ENCODE results near the gene ASIC2. TPM values are rescaled to one million over a fixed set of nuclear protein-coding genes. Genes with fewer than 3 reads are reported as not detected.

Gene ASIC2
- total RNA-seq, 1 donor from 2014 or later: not detected

GRCh38 chr17:33243732-33244131, 49.4 kb downstream of the ASIC2 start:
- Histone ChIP-seq H3K27me3 (no peaks in the 10 kb centered on the region), H3K4me1 (no peaks in the 10 kb centered on the region), H3K9me3 (no peaks in the 10 kb centered on the region), H3K4me3 (no peak overlapping the region), H3K36me3 (no peaks in the 10 kb centered on the region), H3K27ac (no peak overlapping the region)
- no peak for DNase-seq (ENCODE audit: extremely low spot score in 2 of 2)
- no peak for TF ChIP-seq POLR2AphosphoS5 (IDR thresholded peaks at IDR 0.05; ENCODE audit: insufficient read depth in 1 of 2, low read depth in 1 of 2)
- TF ChIP-seq CTCF (IDR thresholded peaks at IDR 0.05): no peak
- no peak for TF ChIP-seq POLR2A (IDR thresholded peaks at IDR 0.05)
- intact Hi-C loops (cut with DNase I): no loop called here

GRCh38 chr17:33242375-33243124, 50.5 kb downstream of the ASIC2 start:
- TF ChIP-seq POLR2A (IDR thresholded peaks at IDR 0.05) (no peak), POLR2AphosphoS5 (IDR thresholded peaks at IDR 0.05; ENCODE audit: insufficient read depth in 1 of 2, low read depth in 1 of 2) (no peak), CTCF (IDR thresholded peaks at IDR 0.05) (no peak)
- intact Hi-C loops (cut with DNase I): no loop called here

GRCh38 chr17:33241390-33241789, 51.7 kb downstream of the ASIC2 start:
- no peak for DNase-seq (ENCODE audit: extremely low spot score in 2 of 2)
- H3K27ac ChIP-seq: no peak overlapping the region
- no peaks in the 10 kb centered on the region for H3K9me3 ChIP-seq
- intact Hi-C loops (cut with DNase I): no loop called here
- H3K4me3 ChIP-seq: no peak overlapping the region
- no peaks in the 10 kb centered on the region for H3K4me1 ChIP-seq
- H3K36me3 ChIP-seq: no peaks in the 10 kb centered on the region
- no peaks in the 10 kb centered on the region for H3K27me3 ChIP-seq
- TF ChIP-seq POLR2AphosphoS5 (IDR thresholded peaks at IDR 0.05; ENCODE audit: insufficient read depth in 1 of 2, low read depth in 1 of 2): no peak
- TF ChIP-seq POLR2A (IDR thresholded peaks at IDR 0.05): no peak
- no peak for TF ChIP-seq CTCF (IDR thresholded peaks at IDR 0.05)

More at GRCh38 chr17:33242375-33243124, 50.5 kb downstream of the ASIC2 start:
- Histone ChIP-seq H3K27me3 (no peaks in the 10 kb centered on the region), H3K4me1 (no peaks in the 10 kb centered on the region), H3K36me3 (no peaks in the 10 kb centered on the region), H3K9me3 (no peaks in the 10 kb centered on the region), H3K4me3 (no peak overlapping the region), H3K27ac (no peak overlapping the region)
- no peak for DNase-seq (ENCODE audit: extremely low spot score in 2 of 2)

- H3K4me1 ChIP-seq: peaks cover 6% of the 10 kb centered on the region
- H3K9me3 ChIP-seq: no peaks in the 10 kb centered on the region
- intact Hi-C loops (cut with DNase I): no loop called here
- no peak overlapping the region for H3K27ac ChIP-seq
- TF ChIP-seq CTCF (IDR thresholded peaks at IDR 0.05) (no peak), POLR2A (IDR thresholded peaks at IDR 0.05) (no peak), POLR2AphosphoS5 (IDR thresholded peaks at IDR 0.05; ENCODE audit: insufficient read depth in 1 of 2, low read depth in 1 of 2) (no peak)
- no peaks in the 10 kb centered on the region for H3K36me3 ChIP-seq
- DNase-seq (ENCODE audit: extremely low spot score in 2 of 2): no peak
- no peak overlapping the region for H3K4me3 ChIP-seq
- no peaks in the 10 kb centered on the region for H3K27me3 ChIP-seq
These were observed 52.7 kb downstream of the ASIC2 start for GRCh38 chr17:33240362-33240761.

- H3K9me3 ChIP-seq: no peaks in the 10 kb centered on the region
- H3K27me3 ChIP-seq: no peaks in the 10 kb centered on the region
- H3K4me1 ChIP-seq: peaks cover 12% of the 10 kb centered on the region
- no peak overlapping the region for H3K4me3 ChIP-seq
- no peak overlapping the region for H3K27ac ChIP-seq
- no peak for DNase-seq (ENCODE audit: extremely low spot score in 2 of 2)
- intact Hi-C loops (cut with DNase I): no loop called here
- no peaks in the 10 kb centered on the region for H3K36me3 ChIP-seq
- no peak for TF ChIP-seq POLR2AphosphoS5 (IDR thresholded peaks at IDR 0.05; ENCODE audit: insufficient read depth in 1 of 2, low read depth in 1 of 2)
- no peak for TF ChIP-seq POLR2A (IDR thresholded peaks at IDR 0.05)
- no peak for TF ChIP-seq CTCF (IDR thresholded peaks at IDR 0.05)
These were observed 53.4 kb downstream of the ASIC2 start for GRCh38 chr17:33239702-33240101.

Data from vagina (tissue), 2 donors.